Small intestine (tissue), 4 donors: ENCODE results near the gene TCF21. TPM values are rescaled to one million over a fixed set of nuclear protein-coding genes. Genes with fewer than 3 reads are reported as not detected.

Experiments used
- polyA plus RNA-seq, 4 donors: library from polyadenylated mRNA; stranded (reverse) in 3 of 4; unstranded in 1 of 4; fragments of 200-250 nt in 3 of 4; fragments of 120-200 nt in 1 of 4; gene quantifications; one replicate each; pipeline versions ENCODE4 v1.2.1 to v1.2.3, GENCODE V29; 2013
- donor health status: healthy with polysubstance abuse.
- donor health status: Bipolar disorder and iron deficiency.
- donor health status: healthy.

The TCF21 gene
- polyA plus RNA-seq, 4 donors = 0.45 to 15.8 (median 8.8) TPM

Other genes with a start within 250 kb of the TCF21 start
- gene TBPL1, start 64.1 kb downstream of the TCF21 start, polyA plus RNA-seq = 10 to 100 TPM; 17.4 to 31.1 (median 27.3) TPM
- 1 to 10 TPM in 3 of 4 donors, under 1 TPM in 1; 0.39 to 2.0 (median 1.3) TPM for gene SLC2A12, start 163.5 kb downstream of the TCF21 start, polyA plus RNA-seq